Stimulated activated CD8-positive, alpha-beta memory T cell treated with anti-CD3 and anti-CD28 coated beads, Interleukin-7, amount 100 ng/mL, for 24 hours (primary cell): Measurements from ENCODE around the gene SYF2.

ENCODE experiments used
- DNase-seq: peaks from one replicate; pipeline ENCODE4 v3.0.0-alpha.2; 2020; ENCODE audit warnings: low read depth

The SYF2 gene

GRCh38 chr1:25184001-25184762, 48.1 kb downstream of the SYF2 start:
- DNase-seq = no peak

GRCh38 chr1:25183126-25183980, 48.9 kb downstream of the SYF2 start:
- no peak for DNase-seq

- no peak for DNase-seq
Measured at GRCh38 chr1:25182629-25183028, 49.7 kb downstream of the SYF2 start.

GRCh38 chr1:25180996-25181395, 51.3 kb downstream of the SYF2 start:
- no peak for DNase-seq

- DNase-seq = no peak
Measured at GRCh38 chr1:25178917-25179561, 53.3 kb downstream of the SYF2 start.

- no peak for DNase-seq
Measured at GRCh38 chr1:25174730-25175612, 57.3 kb downstream of the SYF2 start.

- no peak for DNase-seq
Measured at GRCh38 chr1:25174363-25174729, 58.0 kb downstream of the SYF2 start.

GRCh38 chr1:25173809-25174340, 58.4 kb downstream of the SYF2 start:
- no peak for DNase-seq
